Inflammatory macrophage treated with lipopolysaccharide for 4 hours (primary cell): ENCODE data around the gene CACNA1H.
"Not testable (repeated sequence)": the region's sequence is repeated elsewhere in the genome, so short reads cannot be mapped to it uniquely, and the experiment has no call there.

Source experiments
- DNase-seq: peaks from one replicate; pipeline ENCODE4 v3.0.0-alpha.2; 2020

Gene CACNA1H

DNA sequence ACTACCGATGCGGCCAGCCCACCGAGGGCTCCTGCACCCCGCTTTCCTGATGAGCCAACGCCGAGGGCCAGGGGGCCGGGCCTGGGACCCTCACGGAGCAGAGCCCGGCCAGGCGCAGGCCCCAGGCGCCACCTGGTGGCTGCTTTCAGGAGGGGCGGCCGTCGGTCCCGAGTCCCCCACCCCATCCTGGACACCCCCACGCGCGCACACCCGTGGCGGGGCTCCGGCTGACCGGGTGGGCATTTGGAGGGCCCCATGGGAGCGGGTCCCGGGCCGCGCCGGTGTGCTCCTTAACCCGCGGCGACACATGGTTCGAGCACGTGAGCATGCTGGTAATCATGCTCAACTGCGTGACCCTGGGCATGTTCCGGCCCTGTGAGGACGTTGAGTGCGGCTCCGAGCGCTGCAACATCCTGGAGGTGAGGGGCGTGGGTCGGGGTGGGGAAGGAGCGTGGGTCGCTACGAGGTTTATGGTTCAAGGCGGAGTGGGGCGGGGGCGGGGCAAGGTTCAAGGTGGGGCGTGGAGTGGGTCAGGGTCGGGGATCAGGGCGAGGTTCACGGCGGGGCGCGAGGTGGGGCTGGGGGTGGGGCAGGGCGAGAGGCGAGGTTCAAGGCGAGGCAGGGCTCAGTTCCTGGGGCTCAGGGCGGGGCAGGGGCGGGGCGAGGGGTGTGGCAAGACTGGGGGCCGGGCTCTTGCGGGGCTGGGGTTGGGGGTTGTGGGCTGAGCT is 41.9 kb downstream of the CACNA1H start:
- no peak for DNase-seq

DNA sequence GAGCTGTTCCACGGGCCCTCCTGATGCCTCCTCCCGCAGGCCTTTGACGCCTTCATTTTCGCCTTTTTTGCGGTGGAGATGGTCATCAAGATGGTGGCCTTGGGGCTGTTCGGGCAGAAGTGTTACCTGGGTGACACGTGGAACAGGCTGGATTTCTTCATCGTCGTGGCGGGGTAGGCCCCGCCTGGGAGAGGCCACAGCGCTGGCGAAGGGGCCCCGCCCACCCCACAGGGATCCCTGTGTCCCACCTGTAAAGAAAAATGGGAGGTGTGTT is 42.4 kb downstream of the CACNA1H start:
- DNase-seq, result no peak

DNA sequence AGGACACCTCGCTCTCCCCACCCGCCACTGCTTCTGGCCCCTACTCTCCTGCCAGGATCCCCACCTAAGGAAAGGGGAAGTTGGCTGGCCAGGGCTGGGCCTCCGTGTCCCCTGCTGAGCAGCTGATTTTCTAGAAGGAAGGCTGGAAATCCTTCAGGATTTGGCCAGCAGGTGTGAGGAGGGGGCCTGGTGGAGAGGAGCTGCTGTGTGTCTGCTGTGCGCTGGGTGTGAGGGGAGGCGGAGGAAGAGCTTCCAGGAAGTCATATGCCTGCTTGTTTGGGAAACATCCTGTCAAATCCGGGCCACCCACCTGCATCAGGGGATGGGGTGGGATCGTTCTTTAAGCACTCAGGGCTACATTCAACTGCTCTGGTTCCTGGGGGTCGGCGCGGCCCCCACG is 43.6 kb downstream of the CACNA1H start:
- no peak for DNase-seq

DNA sequence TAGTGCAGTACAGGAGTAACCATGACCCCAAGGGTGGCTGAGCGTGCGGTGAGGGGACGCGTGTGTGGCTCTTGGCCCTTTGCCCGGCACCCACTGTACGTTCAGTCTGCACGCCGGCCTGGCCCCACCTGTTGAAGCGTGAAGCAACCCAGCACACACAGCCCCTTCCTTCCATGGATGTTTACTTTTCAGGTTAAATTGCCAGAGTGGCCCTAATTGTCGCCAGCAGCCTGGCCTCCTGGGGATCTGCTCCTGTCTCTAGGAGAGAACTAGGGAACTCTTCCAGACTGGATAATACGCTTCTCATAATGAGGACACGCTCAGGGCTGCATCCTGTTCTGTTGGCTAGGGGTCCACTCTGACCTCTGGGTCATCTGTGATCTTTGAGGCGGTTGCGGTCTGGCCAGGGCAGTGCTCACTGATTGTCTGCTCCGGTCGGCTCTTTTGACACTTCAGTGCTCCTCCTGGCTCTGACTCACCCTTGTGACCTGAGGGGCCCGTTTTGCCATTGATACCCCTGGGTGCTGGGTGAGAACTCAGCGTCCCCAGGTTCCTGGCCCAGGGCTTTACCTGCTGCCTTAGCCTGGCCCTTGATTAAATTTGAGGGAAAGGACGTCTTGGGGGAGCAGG is 44.4 kb downstream of the CACNA1H start:
- DNase-seq, result no peak

DNA sequence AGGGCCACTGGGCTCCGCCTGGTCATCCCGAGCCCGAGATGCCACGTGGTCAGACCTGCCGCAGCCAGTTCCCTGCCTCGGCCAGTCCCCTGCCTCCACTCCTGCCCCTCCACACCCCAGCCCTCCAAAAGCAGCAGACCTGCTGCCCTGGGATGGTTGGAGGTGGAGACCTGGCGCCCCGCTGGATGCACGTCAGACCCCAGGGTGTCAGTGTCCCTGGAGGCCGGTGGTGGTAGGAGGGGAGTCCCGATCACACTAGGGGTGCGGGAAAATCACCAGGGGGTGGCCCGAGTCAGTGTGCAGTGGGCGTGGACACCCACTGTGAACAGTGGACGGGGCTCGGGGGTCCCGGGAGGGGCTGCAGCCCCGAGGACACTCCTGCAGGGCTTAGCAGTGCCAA is 45.3 kb downstream of the CACNA1H start:
- no peak for DNase-seq

DNA sequence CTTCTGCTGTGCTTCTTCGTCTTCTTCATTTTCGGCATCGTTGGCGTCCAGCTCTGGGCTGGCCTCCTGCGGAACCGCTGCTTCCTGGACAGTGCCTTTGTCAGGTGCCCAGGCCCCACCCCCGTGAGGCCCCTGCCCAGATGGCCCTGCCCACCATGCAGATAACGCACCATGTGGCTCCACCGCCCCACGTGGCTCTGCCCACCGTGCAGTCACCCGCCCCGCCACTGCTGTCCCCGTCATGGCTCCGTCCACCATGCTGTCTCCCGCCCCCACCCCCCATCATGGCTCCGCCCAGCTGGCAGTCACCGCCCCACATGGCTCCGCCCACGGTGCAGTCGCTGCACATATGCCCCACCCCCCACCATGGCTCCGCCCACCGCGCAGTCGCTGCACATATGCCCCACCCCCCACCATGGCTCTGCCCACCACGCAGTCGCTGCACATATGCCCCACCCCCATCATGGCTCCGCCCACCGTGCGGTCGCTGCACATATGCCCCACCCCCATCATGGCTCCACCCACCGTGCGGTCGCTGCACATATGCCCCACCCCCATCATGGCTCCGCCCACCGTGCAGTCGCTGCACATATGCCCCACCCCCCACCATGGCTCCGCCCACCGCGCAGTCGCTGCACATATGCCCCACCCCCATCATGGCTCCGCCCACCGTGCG is 45.9 kb downstream of the CACNA1H start:
- not testable (repeated sequence) for DNase-seq

DNA sequence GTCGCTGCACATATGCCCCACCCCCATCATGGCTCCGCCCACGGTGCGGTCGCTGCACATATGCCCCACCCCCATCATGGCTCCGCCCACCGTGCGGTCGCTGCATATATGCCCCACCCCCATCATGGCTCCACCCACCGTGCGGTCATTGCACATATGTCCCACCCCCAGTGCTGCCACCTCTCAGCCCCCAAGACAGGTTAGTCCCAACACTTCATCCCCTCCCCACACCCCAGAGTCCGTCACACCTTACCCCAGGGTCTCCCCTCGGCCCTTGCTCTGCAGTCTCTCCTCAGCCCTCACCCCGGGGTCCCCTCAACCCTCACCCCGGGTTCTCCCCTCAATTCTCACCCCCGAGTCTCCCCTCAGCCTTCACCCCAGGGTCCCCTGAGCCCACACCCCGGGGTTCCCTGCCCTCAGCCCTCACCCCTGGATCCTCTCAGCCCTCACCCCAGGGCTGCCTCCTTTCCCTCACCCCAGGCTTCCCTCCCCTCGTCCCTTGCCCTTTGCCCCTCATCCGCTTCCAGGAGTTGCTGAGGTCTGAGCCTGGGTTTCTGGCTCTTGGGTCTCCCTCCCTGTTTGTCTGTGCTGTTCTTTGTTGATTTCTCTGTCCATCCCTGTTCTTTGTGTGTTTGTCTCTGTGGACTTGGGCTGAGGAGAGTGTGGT is 46.6 kb downstream of the CACNA1H start:
- no peak for DNase-seq

DNA sequence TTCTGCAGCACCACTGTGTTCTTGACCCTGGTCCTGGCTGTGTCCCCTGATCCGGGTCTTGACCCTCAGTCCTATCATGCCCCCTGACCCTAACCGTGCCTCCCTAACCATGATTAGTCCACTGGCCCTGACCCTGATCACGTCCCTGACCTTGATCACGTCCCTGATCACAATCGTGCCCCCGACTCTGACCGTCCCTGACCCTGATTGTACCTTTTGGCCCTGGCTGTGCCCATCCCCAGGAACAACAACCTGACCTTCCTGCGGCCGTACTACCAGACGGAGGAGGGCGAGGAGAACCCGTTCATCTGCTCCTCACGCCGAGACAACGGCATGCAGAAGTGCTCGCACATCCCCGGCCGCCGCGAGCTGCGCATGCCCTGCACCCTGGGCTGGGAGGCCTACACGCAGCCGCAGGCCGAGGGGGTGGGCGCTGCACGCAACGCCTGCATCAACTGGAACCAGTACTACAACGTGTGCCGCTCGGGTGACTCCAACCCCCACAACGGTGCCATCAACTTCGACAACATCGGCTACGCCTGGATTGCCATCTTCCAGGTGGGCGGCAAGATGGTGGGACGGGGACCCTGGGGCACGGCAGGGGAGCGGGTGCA is 47.2 kb downstream of the CACNA1H start:
- DNase-seq, result no peak

DNA sequence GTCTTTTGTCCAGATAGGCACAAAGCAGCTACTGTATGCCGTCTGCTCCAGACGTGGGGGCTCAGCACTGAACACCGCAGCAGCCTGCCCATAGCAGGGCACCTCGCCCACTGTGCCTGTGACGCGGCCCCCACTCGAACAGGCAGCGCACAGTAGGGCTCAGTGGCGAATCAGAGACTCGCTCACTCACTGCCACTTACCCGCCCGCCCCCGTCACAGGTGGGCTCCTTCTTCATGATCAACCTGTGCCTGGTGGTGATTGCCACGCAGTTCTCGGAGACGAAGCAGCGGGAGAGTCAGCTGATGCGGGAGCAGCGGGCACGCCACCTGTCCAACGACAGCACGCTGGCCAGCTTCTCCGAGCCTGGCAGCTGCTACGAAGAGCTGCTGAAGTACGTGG is 48.5 kb downstream of the CACNA1H start:
- DNase-seq, result no peak

DNA sequence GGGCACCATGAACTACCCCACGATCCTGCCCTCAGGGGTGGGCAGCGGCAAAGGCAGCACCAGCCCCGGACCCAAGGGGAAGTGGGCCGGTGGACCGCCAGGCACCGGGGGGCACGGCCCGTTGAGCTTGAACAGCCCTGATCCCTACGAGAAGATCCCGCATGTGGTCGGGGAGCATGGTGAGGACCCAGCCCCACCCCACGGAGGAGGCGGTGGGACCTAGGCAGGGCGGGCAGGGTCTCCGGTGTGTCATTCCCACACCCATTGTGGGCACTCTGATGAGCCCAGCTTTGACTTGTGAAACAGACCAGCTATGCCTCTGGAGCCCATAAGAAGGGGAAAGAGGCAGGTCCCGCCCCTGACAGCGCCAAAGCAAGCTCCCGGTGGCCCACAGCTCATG is 49.4 kb downstream of the CACNA1H start:
- no peak for DNase-seq

DNA sequence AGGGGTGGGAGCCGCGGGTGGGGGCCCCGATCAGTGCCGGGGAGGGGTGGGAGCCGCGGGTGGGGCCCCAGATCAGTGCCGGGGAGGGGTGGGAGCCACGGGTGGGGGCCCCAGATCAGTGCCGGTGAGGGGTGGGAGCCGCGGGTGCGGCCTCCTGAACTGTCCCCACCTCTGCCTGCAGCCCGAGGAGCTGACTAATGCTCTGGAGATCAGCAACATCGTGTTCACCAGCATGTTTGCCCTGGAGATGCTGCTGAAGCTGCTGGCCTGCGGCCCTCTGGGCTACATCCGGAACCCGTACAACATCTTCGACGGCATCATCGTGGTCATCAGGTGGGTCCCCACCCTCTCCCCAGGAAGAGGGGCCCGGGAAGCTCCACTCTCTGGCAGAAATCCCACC is 52.0 kb downstream of the CACNA1H start:
- DNase-seq, result no peak

DNA sequence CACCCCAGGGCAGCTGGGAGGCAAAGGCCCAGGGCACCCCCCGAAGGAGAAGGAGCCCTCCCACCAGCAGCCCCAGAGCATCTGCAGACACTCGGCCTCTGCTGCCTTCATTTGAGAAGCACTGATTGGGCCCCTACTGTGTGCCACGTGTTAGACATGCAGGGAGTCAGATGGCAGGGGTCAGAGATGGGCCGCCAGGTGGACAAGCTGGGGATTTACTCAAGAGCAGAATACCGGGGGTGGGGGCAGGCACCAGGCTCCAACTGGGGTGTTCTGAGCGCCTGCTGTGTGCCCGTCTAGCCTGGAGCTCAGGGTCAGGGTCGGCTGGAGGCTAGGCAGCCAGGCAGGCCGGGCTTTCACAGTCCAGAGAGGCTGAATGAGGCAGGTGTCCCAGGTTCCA is 53.4 kb downstream of the CACNA1H start:
- no peak for DNase-seq

DNA sequence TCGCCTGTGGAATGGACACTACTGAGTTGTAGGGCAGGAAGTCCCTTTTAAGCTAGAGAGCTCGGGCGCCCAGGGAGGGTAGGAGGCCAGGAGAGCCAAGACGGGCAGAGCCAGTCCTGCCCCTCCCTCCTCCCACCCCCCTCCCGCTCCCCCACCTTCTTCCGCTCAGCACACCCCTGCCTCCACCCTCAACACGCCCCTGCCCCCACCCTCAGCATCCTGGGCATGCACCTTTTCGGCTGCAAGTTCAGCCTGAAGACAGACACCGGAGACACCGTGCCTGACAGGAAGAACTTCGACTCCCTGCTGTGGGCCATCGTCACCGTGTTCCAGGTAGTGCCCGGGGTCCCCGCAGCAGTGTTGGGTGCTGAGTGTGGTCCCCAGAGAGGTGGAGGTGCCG is 53.9 kb downstream of the CACNA1H start:
- no peak for DNase-seq

DNA sequence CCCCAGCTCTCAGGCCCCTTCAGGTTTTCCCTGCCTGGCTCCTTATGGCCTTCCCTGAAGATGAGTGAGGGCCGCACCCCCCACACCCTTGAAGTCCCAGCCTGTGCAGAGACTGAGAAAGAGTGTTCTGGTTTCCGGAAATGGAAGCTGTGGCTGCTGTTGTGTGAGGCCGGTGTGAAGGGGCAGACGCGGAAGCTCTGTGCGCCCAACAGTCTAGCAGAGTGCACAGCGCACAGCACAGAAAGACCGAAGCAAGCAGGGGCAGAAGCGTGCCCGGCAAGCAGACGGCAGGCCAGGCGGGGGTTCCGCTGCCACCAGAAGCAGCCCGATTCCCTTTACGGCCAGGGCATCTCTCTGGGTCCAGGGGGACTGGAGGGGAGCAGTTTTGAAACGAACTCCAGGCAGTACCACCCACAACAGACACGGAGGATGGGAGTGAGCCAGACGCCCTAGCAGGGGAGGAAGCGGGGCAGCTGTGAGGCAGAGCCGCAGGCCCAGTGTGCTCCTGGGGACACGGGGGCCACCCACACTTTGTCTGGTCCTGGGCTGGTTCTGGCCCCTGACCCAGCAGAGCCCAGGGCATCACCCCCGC is 55.4 kb downstream of the CACNA1H start:
- DNase-seq, result no peak

DNA sequence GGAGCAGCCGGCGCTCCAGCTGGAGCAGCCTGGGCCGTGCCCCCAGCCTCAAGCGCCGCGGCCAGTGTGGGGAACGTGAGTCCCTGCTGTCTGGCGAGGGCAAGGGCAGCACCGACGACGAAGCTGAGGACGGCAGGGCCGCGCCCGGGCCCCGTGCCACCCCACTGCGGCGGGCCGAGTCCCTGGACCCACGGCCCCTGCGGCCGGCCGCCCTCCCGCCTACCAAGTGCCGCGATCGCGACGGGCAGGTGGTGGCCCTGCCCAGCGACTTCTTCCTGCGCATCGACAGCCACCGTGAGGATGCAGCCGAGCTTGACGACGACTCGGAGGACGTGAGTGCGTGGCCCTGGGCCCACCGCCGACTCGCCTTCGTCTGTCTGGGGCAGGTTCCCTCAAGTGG is 56.2 kb downstream of the CACNA1H start:
- no peak for DNase-seq

DNA sequence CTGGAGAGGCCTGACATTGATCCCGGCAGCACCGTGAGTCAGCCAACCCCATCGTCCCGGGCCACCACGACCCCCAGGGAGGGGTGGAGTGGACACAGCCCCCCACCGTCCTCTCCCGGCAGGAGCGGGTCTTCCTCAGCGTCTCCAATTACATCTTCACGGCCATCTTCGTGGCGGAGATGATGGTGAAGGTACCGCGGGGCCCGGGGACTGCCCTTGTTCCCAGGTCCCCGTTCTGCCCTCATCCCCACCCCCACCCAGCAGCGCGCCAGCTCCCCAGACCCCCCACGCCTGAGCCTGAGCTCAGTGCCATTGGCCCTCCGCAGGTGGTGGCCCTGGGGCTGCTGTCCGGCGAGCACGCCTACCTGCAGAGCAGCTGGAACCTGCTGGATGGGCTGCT is 57.6 kb downstream of the CACNA1H start:
- no peak for DNase-seq

DNA sequence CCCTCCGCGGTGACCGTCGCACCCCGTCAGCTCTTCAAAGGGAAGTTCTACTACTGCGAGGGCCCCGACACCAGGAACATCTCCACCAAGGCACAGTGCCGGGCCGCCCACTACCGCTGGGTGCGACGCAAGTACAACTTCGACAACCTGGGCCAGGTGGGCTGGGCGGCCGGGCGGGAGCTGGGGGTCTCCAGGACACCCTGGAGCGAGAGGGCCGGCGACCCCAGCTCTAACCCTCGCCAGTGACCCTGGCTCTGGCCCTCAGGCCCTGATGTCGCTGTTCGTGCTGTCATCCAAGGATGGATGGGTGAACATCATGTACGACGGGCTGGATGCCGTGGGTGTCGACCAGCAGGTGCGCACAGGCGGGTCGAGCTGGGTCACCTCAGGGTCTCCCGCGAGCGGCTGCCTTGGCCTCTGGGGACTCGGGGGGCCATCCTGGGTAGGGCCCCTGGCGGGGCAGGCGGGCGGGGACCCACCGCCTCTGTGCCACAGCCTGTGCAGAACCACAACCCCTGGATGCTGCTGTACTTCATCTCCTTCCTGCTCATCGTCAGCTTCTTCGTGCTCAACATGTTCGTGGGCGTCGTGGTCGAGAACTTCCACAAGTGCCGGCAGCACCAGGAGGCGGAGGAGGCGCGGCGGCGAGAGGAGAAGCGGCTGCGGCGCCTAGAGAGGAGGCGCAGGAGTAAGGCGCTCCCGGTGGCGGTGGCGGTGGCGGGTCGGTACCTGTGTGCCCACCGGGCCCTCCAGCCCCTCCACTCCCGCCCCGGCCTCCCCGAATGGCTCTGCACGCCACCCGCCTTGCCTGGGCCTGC is 58.8 kb downstream of the CACNA1H start:
- no peak for DNase-seq

DNA sequence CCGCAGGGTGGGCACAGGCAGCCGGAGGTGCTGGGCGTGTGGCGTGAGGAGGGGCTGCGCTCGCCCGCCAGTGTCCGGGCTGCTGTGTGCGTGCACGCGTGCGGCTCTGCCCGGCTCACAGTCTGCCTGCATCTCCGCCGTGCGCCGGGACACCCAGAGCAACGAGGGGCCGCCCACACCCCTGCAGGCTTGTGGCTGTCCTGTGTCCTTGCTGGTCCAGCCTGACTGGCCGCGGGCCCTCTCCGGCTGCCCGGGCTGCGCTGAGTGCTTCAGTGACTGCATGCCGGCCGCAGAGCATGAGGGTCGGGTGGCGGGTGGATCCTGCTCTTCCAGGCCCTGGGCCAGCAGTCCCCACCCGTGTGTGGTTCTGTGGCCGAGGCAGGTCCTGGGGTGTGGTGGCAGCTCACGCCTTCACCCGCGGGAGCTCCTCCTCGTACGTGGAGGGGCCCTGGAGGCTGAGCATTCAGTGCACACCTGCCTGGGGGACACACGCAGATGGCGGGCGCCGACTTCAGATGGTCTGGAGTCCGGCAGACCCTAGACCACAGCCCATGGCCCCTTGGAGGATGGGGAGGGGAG is 59.8 kb downstream of the CACNA1H start:
- no peak for DNase-seq

DNA sequence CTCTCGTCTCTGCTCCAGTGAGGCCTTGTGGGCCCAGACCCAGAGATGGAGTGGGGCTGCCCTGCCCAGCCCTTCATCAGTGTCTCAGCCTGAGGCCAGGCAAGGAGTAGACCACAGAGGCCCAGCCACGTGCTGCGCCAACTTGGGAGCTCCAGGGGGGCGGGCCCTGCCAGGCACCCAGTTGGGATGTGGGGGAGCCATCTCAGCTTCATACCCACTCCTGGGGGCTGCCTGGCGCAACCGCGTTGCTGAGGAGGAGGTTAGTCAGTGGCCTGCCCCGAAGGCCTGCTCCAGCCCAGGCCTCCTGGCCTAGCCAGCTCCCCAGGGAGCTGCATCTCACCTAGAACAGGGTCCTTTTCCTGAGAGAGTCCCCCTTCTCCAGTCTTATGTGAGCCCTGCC is 60.3 kb downstream of the CACNA1H start:
- DNase-seq, result no peak

DNA sequence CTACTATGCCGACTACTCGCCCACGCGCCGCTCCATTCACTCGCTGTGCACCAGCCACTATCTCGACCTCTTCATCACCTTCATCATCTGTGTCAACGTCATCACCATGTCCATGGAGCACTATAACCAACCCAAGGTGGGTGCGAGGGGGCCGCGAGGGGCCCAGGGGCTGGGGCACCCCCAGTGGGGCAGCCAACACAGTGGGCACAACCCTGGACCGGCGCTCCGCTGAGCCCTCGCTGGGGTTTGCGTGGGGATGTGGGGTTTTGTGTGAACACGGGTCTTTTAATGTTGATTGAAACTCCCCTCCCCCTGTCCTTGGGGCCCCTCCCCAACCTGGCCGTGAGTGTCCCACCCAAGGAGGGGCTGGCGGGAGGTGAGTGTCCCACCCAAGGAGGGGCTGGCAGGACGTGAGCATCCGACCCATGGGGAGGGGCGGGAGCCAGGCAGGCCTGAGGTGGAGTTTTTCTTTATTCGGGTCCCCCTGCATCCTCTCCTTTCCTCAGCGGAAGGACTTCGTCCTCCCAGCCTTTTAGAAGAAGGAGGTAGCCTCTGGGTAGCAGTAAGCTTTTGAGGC is 61.0 kb downstream of the CACNA1H start:
- DNase-seq, result no peak

DNA sequence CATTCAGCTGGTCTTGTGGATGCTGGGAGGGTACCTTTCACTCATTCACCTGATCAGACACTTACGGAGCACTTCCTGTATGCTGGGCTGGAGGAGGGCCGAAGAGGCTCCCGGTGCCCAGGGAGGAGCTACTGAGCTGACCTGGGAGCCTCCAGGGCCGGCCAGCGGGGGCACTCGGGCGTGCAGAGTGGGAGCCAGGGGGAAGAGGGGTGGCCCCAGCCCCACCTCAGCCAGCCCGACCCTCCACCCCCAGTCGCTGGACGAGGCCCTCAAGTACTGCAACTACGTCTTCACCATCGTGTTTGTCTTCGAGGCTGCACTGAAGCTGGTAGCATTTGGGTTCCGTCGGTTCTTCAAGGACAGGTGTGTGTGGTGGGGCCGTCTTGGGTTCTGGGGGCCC is 61.8 kb downstream of the CACNA1H start:
- DNase-seq, result no peak
